ENCODE data around the gene KRT6A.

- TF ChIP-seq CTCF (IDR thresholded peaks at IDR 0.05) = no peak
- no peak for TF ChIP-seq EZH2 (IDR thresholded peaks at IDR 0.05; ENCODE audit: borderline replicate concordance, insufficient read depth, low read depth, low read length, poor library complexity, severe bottlenecking)
These were observed 38.5 kb downstream of the KRT6A start for GRCh38 chr12:52454411-52455201.

All from B cell (primary cell).